ENCODE measurements around the gene PSMB3.

Gene PSMB3

DNA sequence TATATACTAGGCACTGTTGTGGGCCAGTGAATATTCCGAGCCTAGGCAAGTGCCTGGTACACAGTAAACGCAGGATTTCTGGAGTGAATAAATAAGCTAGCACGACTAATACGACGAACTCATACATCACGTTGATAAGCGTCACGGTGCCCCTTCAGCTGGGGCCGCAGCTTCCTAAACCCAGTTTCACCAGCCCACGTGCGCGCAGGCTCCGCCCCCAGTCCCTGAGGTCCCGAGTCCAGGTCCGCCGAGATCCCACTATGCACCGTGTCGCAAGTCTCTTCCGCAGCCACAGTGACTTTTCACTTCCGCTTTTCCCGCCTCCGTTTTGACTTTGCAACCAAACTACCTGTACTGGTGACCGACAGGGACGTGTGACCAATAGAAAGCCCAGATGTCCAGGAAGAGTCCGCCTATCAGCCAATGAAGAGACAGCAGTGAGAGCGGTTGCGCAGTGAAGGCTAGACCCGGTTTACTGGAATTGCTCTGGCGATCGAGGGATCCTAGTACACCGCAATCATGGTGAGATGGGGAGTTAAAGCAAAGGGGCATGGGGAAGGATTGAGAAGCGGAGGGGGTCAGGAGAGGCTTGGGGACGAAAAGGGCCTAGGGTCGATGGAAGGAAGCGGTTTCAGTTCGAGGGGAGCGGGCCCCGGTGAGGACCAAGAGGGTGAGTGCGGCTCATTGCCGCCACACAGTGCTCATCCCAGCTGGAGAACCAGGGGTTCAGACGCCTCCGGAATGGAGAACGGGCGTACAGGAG is at the start of gene PSMB3:
Gene PSMB3 (plus strand): TSS at position 434 of the 763 bp plus-strand sequence. CDS start 86 bp downstream, at position 520.
- DNase-seq (ENCODE audit: low read depth) = peak; percentile 91

DNA sequence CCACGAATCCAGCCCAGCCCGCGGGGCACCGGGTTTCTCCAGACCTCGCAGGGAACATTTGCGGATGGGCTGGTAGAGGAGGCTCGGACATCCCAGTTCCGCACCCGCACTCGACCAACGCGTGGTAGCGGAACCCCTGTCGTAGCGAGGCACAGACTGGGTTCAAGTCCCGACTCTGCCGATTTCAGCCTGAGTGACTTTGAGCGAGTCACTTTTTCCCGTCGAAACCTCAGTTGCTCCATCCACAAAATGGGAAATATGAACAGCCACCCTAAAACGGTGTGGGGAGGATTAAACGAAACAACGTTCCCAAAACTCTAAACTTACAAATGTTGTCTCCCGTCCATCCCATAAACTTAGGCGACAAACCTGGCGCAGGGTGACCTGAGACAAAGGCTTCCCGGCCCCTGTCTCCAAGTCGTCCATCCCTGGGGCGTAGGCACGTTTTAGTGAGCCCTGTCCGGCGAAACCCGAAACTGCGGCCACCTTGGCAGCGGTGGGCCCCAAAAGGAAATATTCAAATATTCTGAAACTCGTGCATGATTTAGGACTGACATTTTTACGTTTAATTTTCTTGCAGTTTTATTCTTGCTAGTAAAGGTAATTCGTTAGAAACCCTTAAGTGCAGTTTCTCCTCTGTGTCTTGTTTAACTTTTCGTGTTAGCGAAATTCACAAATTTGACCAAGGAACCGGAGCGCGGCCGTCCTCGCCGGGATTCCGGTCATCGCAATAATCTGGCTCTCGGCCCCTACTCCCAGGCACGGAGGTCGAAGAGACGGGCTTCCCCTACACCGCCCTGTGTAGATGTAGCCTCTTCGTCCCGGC is 49.4 kb upstream of the PSMB3 start:
- no peak for DNase-seq (ENCODE audit: low read depth)

DNA sequence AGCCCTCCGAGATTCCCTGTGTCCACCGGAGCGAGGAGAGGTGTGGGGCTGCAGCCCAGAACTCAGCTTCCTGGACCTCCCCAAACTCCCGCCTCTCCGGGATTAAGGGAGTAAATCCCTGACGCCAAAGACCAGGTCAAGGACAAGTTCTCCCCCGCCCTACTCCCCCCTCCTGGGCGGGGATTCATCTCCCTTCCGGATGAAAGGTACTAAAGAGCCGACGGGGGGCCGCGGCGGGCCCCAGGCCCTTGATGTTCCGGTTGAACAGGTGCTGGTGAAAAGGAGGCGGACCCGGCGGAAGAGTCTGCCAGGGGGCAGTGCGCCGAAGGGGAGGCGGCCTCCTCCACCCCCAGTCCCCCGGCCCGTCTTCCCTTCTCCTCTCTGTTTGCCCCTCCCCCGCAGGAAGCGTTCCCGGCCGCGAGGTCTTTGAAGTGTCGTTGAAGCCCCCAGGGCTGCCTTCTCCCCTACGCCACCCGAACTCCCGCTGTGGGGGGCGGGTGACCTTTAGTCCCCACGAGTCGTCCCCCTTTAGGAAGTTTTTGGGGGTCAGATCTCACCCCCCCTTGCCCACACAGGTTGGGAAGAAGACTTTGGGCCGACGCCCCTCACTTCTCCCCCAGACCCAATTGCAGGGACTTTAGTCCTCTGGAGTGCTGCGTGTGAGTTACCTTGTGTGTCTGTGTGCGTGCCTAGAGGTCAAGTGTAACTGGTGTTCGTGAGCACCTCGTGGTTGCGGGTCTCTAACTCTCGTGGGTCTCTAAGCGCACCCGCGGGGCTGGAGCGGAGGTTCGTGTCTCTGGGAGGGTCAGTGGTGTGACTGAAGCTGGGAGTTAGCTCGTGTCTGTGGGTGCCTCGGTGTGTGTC is 48.6 kb upstream of the PSMB3 start:
- peak; percentile 63 for DNase-seq (ENCODE audit: low read depth)

DNA sequence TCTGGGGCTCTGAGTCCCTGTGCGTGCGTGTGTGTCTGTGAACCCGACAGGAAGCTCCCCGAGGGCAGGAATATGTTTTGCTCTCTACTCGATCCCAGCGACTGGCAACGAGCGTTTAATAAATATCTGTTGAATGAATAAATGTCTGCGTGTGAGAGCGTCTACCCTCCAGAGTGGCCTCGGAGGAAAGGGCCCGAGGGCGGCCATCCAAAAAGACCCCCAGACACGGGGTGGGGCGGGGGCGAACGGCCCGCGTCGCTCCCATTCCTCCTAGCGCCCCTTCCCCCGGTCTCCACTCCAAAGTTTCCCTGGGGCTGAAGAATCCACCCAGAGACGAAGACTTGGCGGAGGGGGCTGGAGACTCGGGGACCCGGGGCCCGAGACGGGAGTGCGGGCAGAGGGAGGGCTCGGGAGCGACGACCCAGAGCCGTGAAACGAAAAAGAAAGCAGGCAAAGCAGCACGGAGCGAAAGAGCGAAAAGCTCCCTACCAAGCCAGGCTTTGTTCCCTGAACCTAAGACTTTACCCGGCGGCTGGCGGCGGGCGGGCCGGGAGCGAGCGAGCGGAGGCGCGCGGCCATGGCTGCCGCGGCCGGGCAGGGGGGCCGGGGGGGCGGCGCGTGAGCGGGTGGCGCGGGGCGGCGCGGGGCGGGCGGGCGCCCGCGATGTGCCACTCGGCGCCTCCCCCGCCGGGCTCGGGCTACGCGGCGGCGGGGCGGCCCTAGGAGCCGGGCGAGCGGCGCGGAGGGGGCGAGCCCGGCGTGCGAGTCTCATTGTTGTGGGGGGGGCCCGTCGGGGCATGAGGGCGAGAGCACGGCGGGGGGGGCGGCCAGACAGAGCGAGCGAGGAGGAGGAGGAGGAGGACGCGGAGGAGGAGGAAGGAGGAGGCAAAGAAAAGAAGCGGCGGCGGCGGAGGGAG is 47.7 kb upstream of the PSMB3 start, which contains the start of gene MLLT6:
Gene MLLT6 (plus strand): TSS at position 668 of the 917 bp plus-strand sequence. CDS start 360 bp downstream, outside the sequence.
- DNase-seq (ENCODE audit: low read depth) = peak; percentile 77

DNA sequence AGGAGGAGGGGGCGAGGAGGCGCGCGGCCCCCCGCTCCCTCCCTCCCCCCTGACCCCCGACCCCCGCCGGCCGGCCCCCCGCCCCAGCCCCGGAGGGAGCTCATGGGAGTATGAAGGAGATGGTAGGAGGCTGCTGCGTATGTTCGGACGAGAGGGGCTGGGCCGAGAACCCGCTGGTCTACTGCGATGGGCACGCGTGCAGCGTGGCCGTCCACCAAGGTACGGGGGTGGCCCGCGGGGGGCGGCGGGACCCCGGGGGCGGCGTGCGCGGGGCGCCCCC is 47.1 kb upstream of the PSMB3 start:
- no peak for DNase-seq (ENCODE audit: low read depth)

DNA sequence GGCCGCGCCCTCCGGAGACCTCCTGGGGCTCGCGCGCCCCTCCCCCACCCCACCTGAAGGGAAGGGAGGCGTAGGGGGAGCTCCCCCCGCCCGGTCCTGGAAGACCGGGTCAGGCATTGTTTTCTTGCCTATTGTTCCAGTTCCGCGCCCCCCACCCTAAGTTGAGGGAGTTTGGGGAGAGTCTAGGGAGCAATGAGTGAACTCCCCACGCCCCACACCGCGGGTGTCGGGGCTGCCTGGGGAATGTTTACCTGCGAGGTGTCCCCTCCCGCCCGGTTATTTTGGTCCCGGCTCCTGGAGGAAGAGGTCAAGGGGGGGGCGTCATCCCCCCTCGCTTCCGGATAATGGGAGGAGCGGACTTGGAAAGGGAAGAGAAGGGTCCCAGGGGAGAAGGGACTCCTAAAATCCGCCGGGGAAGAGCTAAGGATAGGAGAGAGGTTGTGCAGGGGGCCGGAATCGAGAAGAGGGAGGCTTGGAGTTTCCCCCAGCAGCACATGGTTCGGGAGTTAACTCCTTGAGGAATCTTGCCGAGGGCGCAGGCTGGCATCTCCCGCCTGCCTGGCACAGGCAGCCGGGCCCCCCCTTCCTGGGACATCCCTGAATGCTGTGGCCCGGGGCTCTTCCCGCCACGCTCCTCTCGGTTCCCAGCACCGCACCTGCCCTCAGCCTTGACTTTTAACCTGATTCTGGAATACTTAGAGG is 46.6 kb upstream of the PSMB3 start:
- no peak for DNase-seq (ENCODE audit: low read depth)

DNA sequence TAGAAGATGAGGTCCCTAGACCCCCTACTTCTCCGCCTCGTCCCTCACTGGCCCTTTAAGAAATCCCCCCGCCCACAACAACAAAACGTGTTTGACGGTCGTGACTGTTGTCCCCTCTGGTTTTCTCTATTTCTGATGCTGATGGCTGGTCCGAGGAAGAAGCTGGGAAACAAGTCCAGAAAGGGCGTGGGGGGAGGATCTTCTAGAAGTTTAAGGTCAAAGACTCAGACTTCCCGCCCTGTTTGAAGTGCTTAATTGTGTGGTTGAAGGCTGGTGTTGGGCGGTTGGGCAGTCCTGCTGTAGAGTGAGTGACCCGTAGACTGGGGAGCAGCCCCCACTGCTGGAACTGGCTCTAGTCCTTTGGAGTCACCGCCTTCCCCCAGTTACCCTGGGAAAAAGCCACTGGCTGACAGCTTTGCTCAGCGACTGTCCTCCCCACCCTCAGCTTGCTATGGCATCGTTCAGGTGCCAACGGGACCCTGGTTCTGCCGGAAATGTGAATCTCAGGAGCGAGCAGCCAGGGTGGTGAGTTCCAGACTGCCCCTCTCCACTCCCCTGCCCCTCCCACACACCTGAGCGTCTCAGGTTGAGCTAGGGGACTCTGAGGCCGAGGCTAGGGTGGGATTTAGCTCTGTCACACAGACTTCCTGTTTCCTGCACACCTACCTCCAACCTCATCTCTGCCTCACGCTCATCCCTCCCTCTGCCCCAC is 45.9 kb upstream of the PSMB3 start:
- no peak for DNase-seq (ENCODE audit: low read depth)

DNA sequence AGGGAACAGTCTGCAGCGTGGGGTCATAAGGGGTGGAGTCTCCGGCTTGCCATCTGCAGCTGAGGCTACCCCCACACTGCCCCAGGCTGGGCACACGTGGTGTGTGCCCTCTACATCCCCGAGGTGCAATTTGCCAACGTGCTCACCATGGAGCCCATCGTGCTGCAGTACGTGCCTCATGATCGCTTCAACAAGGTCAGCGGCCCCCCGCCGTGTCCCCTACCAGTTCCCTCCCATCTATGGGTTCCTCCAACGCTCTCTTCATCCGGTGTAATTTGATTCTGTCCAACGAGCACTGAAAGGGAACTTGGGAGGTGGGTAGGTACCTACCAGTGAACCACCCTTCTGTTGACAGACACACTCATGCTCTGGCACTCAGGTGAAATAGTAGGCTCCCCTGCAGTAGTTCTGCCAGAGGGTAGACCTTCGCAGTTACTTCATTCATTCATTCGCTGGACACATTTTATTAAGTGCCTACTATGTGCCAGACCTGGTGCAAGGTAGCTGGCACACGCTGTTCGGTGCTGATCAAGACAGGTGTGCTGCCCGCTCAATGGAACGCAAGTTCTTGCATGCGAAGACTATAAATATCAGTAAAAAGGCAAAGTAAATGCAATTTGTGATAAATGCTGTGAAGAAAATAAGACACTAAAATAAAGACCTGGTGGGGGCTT is 44.7 kb upstream of the PSMB3 start:
- no peak for DNase-seq (ENCODE audit: low read depth)

GRCh38 chr17:38709104-38709820 is 43.3 kb upstream of the PSMB3 start:
- no peak for DNase-seq (ENCODE audit: low read depth)

- no peak for DNase-seq (ENCODE audit: low read depth)
These were observed 42.5 kb upstream of the PSMB3 start for GRCh38 chr17:38709864-38710603.

GRCh38 chr17:38710604-38710962 is 42.0 kb upstream of the PSMB3 start:
- no peak for DNase-seq (ENCODE audit: low read depth)

- no peak for DNase-seq (ENCODE audit: low read depth)
These were observed 41.6 kb upstream of the PSMB3 start for GRCh38 chr17:38710985-38711384.

DNA sequence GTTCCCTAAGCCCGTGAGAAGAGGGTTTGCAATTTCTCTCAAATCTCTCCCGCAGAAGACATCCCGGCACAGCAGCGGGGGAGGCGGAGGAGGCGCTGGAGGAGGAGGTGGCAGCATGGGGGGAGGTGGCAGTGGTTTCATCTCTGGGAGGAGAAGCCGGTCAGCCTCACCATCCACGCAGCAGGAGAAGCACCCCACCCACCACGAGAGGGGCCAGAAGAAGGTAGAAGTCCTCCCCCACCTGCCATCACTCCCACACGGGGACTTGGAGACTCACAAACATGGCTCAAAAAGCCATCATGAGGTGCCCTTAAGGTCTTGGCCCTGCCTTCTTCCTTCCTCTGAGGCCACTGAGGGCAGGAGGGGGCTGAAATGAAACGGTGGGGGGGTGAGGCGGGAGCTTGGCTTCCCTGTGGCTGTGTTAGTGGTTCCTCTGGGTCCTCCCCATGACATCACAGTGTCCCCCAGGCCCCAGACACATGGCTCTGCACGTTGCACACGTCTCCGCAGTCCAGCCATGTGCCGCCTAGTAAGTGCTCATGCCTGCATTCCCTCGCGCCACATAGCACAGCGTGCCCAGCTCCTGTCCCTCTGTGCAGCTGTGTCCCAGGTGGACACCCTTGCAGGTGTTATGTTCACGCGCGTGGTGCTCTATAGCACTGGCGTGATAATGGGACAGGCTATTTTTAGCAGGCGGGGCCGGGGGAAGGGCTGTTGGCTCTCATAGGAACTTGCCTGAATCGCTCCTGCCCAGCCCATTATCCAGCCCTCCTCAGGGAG is 40.6 kb upstream of the PSMB3 start:
- DNase-seq (ENCODE audit: low read depth) = no peak

GRCh38 chr17:38712593-38712992 is 39.9 kb upstream of the PSMB3 start:
- no peak for DNase-seq (ENCODE audit: low read depth)

- DNase-seq (ENCODE audit: low read depth) = no peak
These were observed 39.0 kb upstream of the PSMB3 start for GRCh38 chr17:38713456-38714075.

DNA sequence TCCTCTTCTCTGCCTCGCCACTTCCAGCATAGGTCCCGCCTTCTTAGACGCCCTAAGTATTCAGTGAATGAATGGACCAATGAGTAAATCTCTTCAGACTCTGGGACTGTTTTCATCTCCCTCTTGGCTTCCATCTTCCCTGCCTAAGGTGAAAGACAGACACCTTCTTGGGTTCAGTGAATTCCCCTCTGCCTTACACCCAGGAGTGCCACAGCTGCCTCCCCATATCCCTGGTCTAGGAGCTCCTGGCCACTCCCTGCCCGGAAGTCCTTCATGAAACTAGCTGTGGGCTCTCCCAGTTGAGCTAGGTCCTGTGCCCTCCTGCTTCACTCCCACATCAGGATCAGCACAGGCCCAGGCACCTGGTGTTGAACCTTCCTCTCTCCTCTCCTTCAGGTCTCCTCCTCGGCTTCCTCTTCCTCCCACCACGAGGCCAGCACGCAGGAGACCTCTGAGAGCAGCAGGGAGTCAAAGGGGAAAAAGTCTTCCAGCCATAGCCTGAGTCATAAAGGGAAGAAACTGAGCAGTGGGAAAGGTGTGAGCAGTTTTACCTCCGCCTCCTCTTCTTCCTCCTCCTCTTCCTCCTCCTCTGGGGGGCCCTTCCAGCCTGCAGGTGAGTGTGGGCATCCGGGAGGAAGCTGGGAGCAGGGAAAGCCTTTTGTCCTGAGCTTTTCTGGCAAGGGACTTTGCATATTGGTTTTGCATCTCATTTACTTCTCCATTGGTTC is 37.2 kb upstream of the PSMB3 start:
- no peak for DNase-seq (ENCODE audit: low read depth)
